ENCODE data around the gene DYSF. TPM values are rescaled to one million over a fixed set of nuclear protein-coding genes. Genes with fewer than 3 reads are reported as not detected.
"Not testable (repeated sequence)": the region's sequence is repeated elsewhere in the genome, so short reads cannot be mapped to it uniquely, and the experiment has no call there.

Gene DYSF
- total and polyA plus RNA-seq, 2 donors: 5.8 to 9.2 TPM

DNA sequence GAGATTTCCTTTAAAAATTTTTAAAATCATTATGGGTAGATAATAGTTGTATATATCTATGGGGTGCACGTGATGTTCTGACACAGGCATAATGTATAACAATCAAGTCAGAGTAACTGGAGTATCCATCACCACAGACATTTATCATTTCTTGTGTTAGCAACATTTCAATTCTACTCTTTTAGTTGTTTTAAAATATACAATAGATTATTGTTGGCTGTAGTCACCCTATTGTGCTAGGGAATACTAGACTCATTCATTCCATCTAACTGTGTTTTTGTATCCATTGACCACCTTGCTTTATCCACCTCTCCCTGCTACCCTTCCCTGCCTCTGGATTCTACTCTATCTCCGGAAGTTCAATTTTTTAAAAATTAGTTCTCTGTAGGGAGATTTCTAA lies 31.0 kb downstream of the DYSF start:
- Histone ChIP-seq H3K9me3 (ENCODE audit: control insufficient read depth in 2 of 2, insufficient read depth in 1 of 2, low read length in 1 of 2) (no peaks in the 10 kb centered on the region), H3K36me3 (ENCODE audit: control insufficient read depth in 2 of 2, insufficient read depth in 2 of 2, low read length in 1 of 2) (no peaks in the 10 kb centered on the region), H3K4me3 (ENCODE audit: low read length in 2 of 2) (no peak overlapping the region), H3K27me3 (ENCODE audit: control insufficient read depth in 2 of 2, insufficient read depth in 1 of 2, low read length in 1 of 2) (no peaks in the 10 kb centered on the region), H3K27ac (ENCODE audit: low read depth in 1 of 2, low read length in 1 of 2) (no peak overlapping the region), H3K4me1 (ENCODE audit: control insufficient read depth in 2 of 2, insufficient read depth in 2 of 2, low read length in 2 of 2) (no peaks in the 10 kb centered on the region)
- no peak for DNase-seq (ENCODE audit: low read depth in 6 of 9, low spot score in 9 of 9)
- 98% methylated on average over 2 of the region's 2 CpGs for WGBS

DNA sequence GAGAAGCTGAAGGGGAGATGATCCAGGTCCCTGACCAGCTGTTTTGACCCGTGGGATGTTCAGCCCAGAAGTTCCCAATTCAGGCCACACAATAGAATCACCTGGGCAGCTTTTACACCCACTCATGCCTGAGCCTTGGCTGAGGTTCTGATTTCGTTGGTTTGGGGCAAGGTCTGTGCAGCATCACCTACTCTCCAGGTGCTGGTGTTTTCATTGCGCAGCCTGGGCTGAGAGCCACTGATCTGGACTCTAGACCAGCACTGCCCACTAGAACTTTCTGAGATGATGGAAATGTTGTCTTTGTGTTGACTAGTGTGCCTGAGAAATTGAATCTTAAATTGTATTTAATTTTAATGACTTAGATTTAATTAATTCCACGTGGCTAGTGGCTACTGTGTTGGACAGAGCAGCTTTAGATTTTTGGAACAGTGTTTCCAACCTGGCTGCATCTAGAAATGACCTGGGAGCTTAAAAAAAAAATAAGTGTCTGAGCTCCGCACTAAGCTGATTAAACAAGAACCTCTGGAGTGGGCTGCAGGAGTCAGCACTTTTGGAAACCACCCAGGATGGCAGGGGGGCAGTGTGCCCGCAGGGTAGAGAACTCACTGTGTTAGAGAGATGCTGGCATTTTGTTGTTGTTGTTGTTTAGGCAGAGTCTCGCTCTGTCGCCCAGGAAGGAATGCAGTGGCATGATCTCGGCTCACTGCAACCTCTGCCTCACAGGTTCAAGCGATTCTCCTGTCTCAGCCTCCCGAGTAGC lies 33.7 kb downstream of the DYSF start:
- Histone ChIP-seq H3K9me3 (ENCODE audit: control insufficient read depth in 2 of 2, insufficient read depth in 1 of 2, low read length in 1 of 2) (no peaks in the 10 kb centered on the region), H3K27me3 (ENCODE audit: control insufficient read depth in 2 of 2, insufficient read depth in 1 of 2, low read length in 1 of 2) (peaks cover 0 to 2% of the 10 kb centered on the region in 2 donors), H3K27ac (ENCODE audit: low read depth in 1 of 2, low read length in 1 of 2) (no peak overlapping the region), H3K4me1 (ENCODE audit: control insufficient read depth in 2 of 2, insufficient read depth in 2 of 2, low read length in 2 of 2) (no peaks in the 10 kb centered on the region), H3K36me3 (ENCODE audit: control insufficient read depth in 2 of 2, insufficient read depth in 2 of 2, low read length in 1 of 2) (no peaks in the 10 kb centered on the region), H3K4me3 (ENCODE audit: low read length in 2 of 2) (no peak overlapping the region)
- WGBS: 85% methylated on average over 11 of the region's 11 CpGs
- DNase-seq (ENCODE audit: low read depth in 6 of 9, low spot score in 9 of 9): no peak

- not testable (repeated sequence) for H3K27me3 ChIP-seq (ENCODE audit: control insufficient read depth in 2 of 2, insufficient read depth in 1 of 2, low read length in 1 of 2); H3K36me3 ChIP-seq (ENCODE audit: control insufficient read depth in 2 of 2, insufficient read depth in 2 of 2, low read length in 1 of 2); DNase-seq (ENCODE audit: low read depth in 6 of 9, low spot score in 9 of 9); H3K4me1 ChIP-seq (ENCODE audit: control insufficient read depth in 2 of 2, insufficient read depth in 2 of 2, low read length in 2 of 2); H3K4me3 ChIP-seq (ENCODE audit: low read length in 2 of 2); H3K9me3 ChIP-seq (ENCODE audit: control insufficient read depth in 2 of 2, insufficient read depth in 1 of 2, low read length in 1 of 2); H3K27ac ChIP-seq (ENCODE audit: low read depth in 1 of 2, low read length in 1 of 2)
- 98% methylated on average over 3 of the region's 3 CpGs for WGBS
Observed at GRCh38 chr2:71491551-71491950, 38.2 kb downstream of the DYSF start.

DNA sequence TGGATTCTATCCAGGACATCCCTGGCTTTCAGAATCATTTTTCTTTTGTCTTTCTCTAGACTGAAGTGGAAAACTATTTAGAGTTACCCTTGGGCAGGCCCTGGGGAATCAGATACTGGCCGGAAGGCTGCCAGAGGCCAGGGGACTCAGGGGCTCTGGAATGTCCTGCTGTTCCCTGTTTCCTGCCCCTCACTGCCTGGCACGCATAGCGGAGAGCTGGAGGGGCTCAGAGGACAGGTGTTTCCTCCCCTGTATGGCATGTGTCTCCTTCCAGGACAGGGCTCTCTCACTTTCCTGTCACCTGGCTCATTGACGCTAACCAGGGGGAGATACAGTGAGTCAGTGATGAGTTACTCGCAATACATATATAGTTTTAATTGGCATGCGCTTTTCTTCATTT lies 38.8 kb downstream of the DYSF start:
- 81% methylated on average over 6 of the region's 6 CpGs for WGBS
- DNase-seq (ENCODE audit: low read depth in 6 of 9, low spot score in 9 of 9): no peak
- H3K27me3 ChIP-seq (ENCODE audit: control insufficient read depth in 2 of 2, insufficient read depth in 1 of 2, low read length in 1 of 2): peaks cover 0 to 2% of the 10 kb centered on the region in 2 donors
- H3K4me3 ChIP-seq (ENCODE audit: low read length in 2 of 2): no peak overlapping the region
- H3K36me3 ChIP-seq (ENCODE audit: control insufficient read depth in 2 of 2, insufficient read depth in 2 of 2, low read length in 1 of 2): no peaks in the 10 kb centered on the region
- no peaks in the 10 kb centered on the region for H3K4me1 ChIP-seq (ENCODE audit: control insufficient read depth in 2 of 2, insufficient read depth in 2 of 2, low read length in 2 of 2)
- H3K27ac ChIP-seq (ENCODE audit: low read depth in 1 of 2, low read length in 1 of 2): no peak overlapping the region
- H3K9me3 ChIP-seq (ENCODE audit: control insufficient read depth in 2 of 2, insufficient read depth in 1 of 2, low read length in 1 of 2): peaks cover 0 to 3% of the 10 kb centered on the region in 2 donors

DNA sequence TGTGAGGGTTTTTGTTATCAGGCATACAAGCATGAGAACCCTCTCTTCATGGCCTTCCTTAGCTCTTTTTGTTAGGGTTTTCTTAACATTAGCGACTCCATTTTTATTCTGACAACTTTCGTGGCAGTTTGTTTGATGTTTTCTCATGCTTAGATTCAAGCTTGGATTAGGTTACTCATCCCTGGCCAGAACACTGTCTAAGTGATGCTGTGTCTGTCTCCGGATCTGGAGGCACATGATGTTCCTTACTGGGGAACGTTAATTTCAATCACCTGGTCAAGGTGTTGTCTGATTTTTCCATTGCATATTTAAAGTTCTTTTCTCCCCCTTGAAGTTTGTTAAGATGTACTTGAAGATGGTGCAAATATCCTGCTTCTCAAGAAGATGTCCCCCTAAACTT lies 40.7 kb downstream of the DYSF start:
- WGBS: 97% methylated on average over 4 of the region's 4 CpGs
- Histone ChIP-seq H3K4me3 (ENCODE audit: low read length in 2 of 2) (no peak overlapping the region), H3K27ac (ENCODE audit: low read depth in 1 of 2, low read length in 1 of 2) (no peak overlapping the region), H3K4me1 (ENCODE audit: control insufficient read depth in 2 of 2, insufficient read depth in 2 of 2, low read length in 2 of 2) (no peaks in the 10 kb centered on the region), H3K36me3 (ENCODE audit: control insufficient read depth in 2 of 2, insufficient read depth in 2 of 2, low read length in 1 of 2) (no peaks in the 10 kb centered on the region), H3K9me3 (ENCODE audit: control insufficient read depth in 2 of 2, insufficient read depth in 1 of 2, low read length in 1 of 2) (peaks cover 0 to 3% of the 10 kb centered on the region in 2 donors), H3K27me3 (ENCODE audit: control insufficient read depth in 2 of 2, insufficient read depth in 1 of 2, low read length in 1 of 2) (peaks cover 0 to 2% of the 10 kb centered on the region in 2 donors)
- DNase-seq (ENCODE audit: low read depth in 6 of 9, low spot score in 9 of 9): no peak

GRCh38 chr2:71494523-71495155 lies 41.3 kb downstream of the DYSF start:
- WGBS: 92% methylated on average over 1 of the region's 1 CpG

GRCh38 chr2:71496156-71496770 lies 42.9 kb downstream of the DYSF start:
- 81% methylated on average over 9 of the region's 9 CpGs for WGBS
- no peak overlapping the region for H3K4me3 ChIP-seq (ENCODE audit: low read length in 2 of 2)
- DNase-seq (ENCODE audit: low read depth in 6 of 9, low spot score in 9 of 9): no peak
- H3K27me3 ChIP-seq (ENCODE audit: control insufficient read depth in 2 of 2, insufficient read depth in 1 of 2, low read length in 1 of 2): no peaks in the 10 kb centered on the region
- H3K4me1 ChIP-seq (ENCODE audit: control insufficient read depth in 2 of 2, insufficient read depth in 2 of 2, low read length in 2 of 2): no peaks in the 10 kb centered on the region
- H3K36me3 ChIP-seq (ENCODE audit: control insufficient read depth in 2 of 2, insufficient read depth in 2 of 2, low read length in 1 of 2): no peaks in the 10 kb centered on the region
- peaks cover 0 to 3% of the 10 kb centered on the region in 2 donors for H3K9me3 ChIP-seq (ENCODE audit: control insufficient read depth in 2 of 2, insufficient read depth in 1 of 2, low read length in 1 of 2)
- H3K27ac ChIP-seq (ENCODE audit: low read depth in 1 of 2, low read length in 1 of 2): no peak overlapping the region

More at GRCh38 chr2:71494523-71495155, 41.3 kb downstream of the DYSF start:
- Histone ChIP-seq H3K4me1 (ENCODE audit: control insufficient read depth in 2 of 2, insufficient read depth in 2 of 2, low read length in 2 of 2) (no peaks in the 10 kb centered on the region), H3K4me3 (ENCODE audit: low read length in 2 of 2) (no peak overlapping the region), H3K36me3 (ENCODE audit: control insufficient read depth in 2 of 2, insufficient read depth in 2 of 2, low read length in 1 of 2) (no peaks in the 10 kb centered on the region), H3K9me3 (ENCODE audit: control insufficient read depth in 2 of 2, insufficient read depth in 1 of 2, low read length in 1 of 2) (peaks cover 0 to 3% of the 10 kb centered on the region in 2 donors), H3K27ac (ENCODE audit: low read depth in 1 of 2, low read length in 1 of 2) (no peak overlapping the region), H3K27me3 (ENCODE audit: control insufficient read depth in 2 of 2, insufficient read depth in 1 of 2, low read length in 1 of 2) (no peaks in the 10 kb centered on the region)
- no peak for DNase-seq (ENCODE audit: low read depth in 6 of 9, low spot score in 9 of 9)

DNA sequence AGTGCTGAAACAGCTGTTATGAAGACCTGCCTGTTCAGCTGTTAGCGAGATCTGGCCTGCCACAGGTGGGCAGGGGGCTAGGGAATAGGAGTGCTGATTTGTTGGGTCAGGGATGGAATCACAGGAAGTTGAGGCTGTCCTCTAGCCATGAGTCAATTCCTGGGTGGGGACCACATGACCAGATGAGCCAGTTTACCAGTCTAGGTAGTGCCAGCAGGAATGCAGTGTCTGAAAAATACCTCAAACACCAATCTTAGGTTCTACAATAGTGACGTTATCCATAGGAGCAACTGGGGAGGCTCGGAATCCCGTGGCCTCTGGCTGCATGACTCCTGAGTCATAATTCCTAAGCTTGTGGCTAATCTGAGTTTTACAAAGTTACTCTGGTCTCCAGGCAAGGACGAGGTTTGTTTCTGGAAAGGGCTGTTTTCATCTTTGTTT lies 44.9 kb downstream of the DYSF start:
- Histone ChIP-seq H3K27me3 (ENCODE audit: control insufficient read depth in 2 of 2, insufficient read depth in 1 of 2, low read length in 1 of 2) (no peaks in the 10 kb centered on the region), H3K4me1 (ENCODE audit: control insufficient read depth in 2 of 2, insufficient read depth in 2 of 2, low read length in 2 of 2) (no peaks in the 10 kb centered on the region), H3K9me3 (ENCODE audit: control insufficient read depth in 2 of 2, insufficient read depth in 1 of 2, low read length in 1 of 2) (peaks cover 0 to 3% of the 10 kb centered on the region in 2 donors), H3K4me3 (ENCODE audit: low read length in 2 of 2) (no peak overlapping the region), H3K36me3 (ENCODE audit: control insufficient read depth in 2 of 2, insufficient read depth in 2 of 2, low read length in 1 of 2) (no peaks in the 10 kb centered on the region), H3K27ac (ENCODE audit: low read depth in 1 of 2, low read length in 1 of 2) (no peak overlapping the region)
- no peak for DNase-seq (ENCODE audit: low read depth in 6 of 9, low spot score in 9 of 9)
- WGBS: 92% methylated on average over 5 of the region's 5 CpGs

- no peaks in the 10 kb centered on the region for H3K4me1 ChIP-seq (ENCODE audit: control insufficient read depth in 2 of 2, insufficient read depth in 2 of 2, low read length in 2 of 2)
- H3K9me3 ChIP-seq (ENCODE audit: control insufficient read depth in 2 of 2, insufficient read depth in 1 of 2, low read length in 1 of 2): peaks cover 0 to 3% of the 10 kb centered on the region in 2 donors
- no peak for DNase-seq (ENCODE audit: low read depth in 6 of 9, low spot score in 9 of 9)
- no peaks in the 10 kb centered on the region for H3K36me3 ChIP-seq (ENCODE audit: control insufficient read depth in 2 of 2, insufficient read depth in 2 of 2, low read length in 1 of 2)
- H3K27me3 ChIP-seq (ENCODE audit: control insufficient read depth in 2 of 2, insufficient read depth in 1 of 2, low read length in 1 of 2): no peaks in the 10 kb centered on the region
- WGBS: 84% methylated on average over 5 of the region's 5 CpGs
- H3K4me3 ChIP-seq (ENCODE audit: low read length in 2 of 2): no peak overlapping the region
- no peak overlapping the region for H3K27ac ChIP-seq (ENCODE audit: low read depth in 1 of 2, low read length in 1 of 2)
Observed at GRCh38 chr2:71499691-71500090, 46.3 kb downstream of the DYSF start.
